WTC11 (cell line): ENCODE measurements around the gene KRT14. TPM values are rescaled to one million over a fixed set of nuclear protein-coding genes. Genes with fewer than 3 reads are reported as not detected.

Source experiments
- ATAC-seq: fragments of 200-7000 bp; cut with Tn5 transposase; 2 replicates; pipeline ENCODE4 v1.10.0; 2021; ENCODE audit warnings: mild to moderate bottlenecking, moderate library complexity
- CTCF ChIA-PET: fragments of 300-600 bp; sonication (Branson Sonifier 250); formaldehyde crosslinking; loops from one replicate; lab custom pipeline; 2021; ENCODE audit warnings: antibody characterized with exemption; lab: Charles Lee
- POLR2A ChIA-PET: fragments of 350-600 bp; sonication (Branson Sonifier 250); formaldehyde crosslinking; loops from one replicate; lab custom pipeline; 2021; ENCODE audit warnings: antibody characterized with exemption; lab: Charles Lee
- DNase-seq: peaks from one replicate; pipeline ENCODE4 v3.0.0; 2021; ENCODE audit warnings: low spot score
- H3K27ac Mint-ChIP-seq: 2 replicates; pipeline ENCODE4 v1.8.0; 2021; ENCODE audit warnings: mixed read lengths
- H3K27me3 Mint-ChIP-seq: 2 replicates; pipeline ENCODE4 v1.8.0; 2021; ENCODE audit warnings: low read depth, mild to moderate bottlenecking, moderate library complexity, mixed read lengths
- H3K36me3 Mint-ChIP-seq: 2 replicates; pipeline ENCODE4 v1.8.0; 2021; ENCODE audit warnings: mixed read lengths
- H3K4me1 Mint-ChIP-seq: 2 replicates; pipeline ENCODE4 v1.8.0; 2022; ENCODE audit warnings: mixed read lengths
- H3K4me3 Mint-ChIP-seq: 2 replicates; pipeline ENCODE4 v1.8.0; 2021; ENCODE audit warnings: mild to moderate bottlenecking, moderate library complexity, mixed read lengths
- H3K9me3 Mint-ChIP-seq: 2 replicates; pipeline ENCODE4 v1.8.0; 2021; ENCODE audit warnings: mixed read lengths
- ARID4B ChIP-seq: sonication (generic); formaldehyde crosslinking; IDR thresholded peaks from 2 replicates; pipeline ENCODE4 v1.8.0; 2023; ENCODE audit warnings: missing genetic modification reagents, mild to moderate bottlenecking, borderline replicate concordance
- CDX4 ChIP-seq: fragments of 250-450 bp; sonication (Bioruptor Pico); IDR thresholded peaks from 2 replicates; pipeline ENCODE4 v1.9.0; 2021; ENCODE audit warnings: moderate library complexity, mild to moderate bottlenecking, inconsistent platforms, borderline replicate concordance
- CREM ChIP-seq: sonication (generic); formaldehyde crosslinking; IDR thresholded peaks from 2 replicates; pipeline ENCODE4 v1.8.1; 2022; ENCODE audit warnings: mild to moderate bottlenecking, missing genetic modification reagents, moderate library complexity
- CTCF ChIP-seq: fragments of 200-600 bp; IDR thresholded peaks from 2 replicates; pipeline ENCODE4 v1.8.0; 2022; ENCODE audit warnings: antibody characterized with exemption
- EMX1 ChIP-seq: fragments of 250-450 bp; sonication (Bioruptor Pico); IDR thresholded peaks from 2 replicates; pipeline ENCODE4 v1.8.0; 2021; ENCODE audit warnings: mild to moderate bottlenecking
- ETV6 ChIP-seq: sonication (generic); formaldehyde crosslinking; IDR thresholded peaks from 2 replicates; pipeline ENCODE4 v1.8.1; 2022; ENCODE audit warnings: mild to moderate bottlenecking, missing genetic modification reagents
- FOXK1 ChIP-seq: sonication (generic); formaldehyde crosslinking; IDR thresholded peaks from 2 replicates; pipeline ENCODE4 v1.8.0; 2022; ENCODE audit warnings: mild to moderate bottlenecking, moderate library complexity, missing genetic modification reagents
- IRF2 ChIP-seq: sonication (generic); formaldehyde crosslinking; IDR thresholded peaks from 2 replicates; pipeline ENCODE4 v1.8.0; 2022; ENCODE audit warnings: low read depth, missing genetic modification reagents, borderline replicate concordance
- JAZF1 ChIP-seq: fragments of 250-450 bp; sonication (Bioruptor Pico); IDR thresholded peaks from 2 replicates; pipeline ENCODE4 v1.9.0; 2021; ENCODE audit warnings: moderate library complexity, mild to moderate bottlenecking, inconsistent platforms
- MAX ChIP-seq: sonication (generic); formaldehyde crosslinking; IDR thresholded peaks from 2 replicates; pipeline ENCODE4 v1.8.0; 2022; ENCODE audit warnings: mild to moderate bottlenecking, missing genetic modification reagents
- NFYB ChIP-seq: sonication (generic); formaldehyde crosslinking; conservative IDR thresholded peaks from 2 replicates; pipeline ENCODE4 v1.8.0; 2022; ENCODE audit warnings: low read depth, missing genetic modification reagents
- PRRX2 ChIP-seq: fragments of 250-450 bp; sonication (Bioruptor Pico); IDR thresholded peaks from 2 replicates; pipeline ENCODE4 v1.8.0; 2021; ENCODE audit warnings: mild to moderate bottlenecking
- RORB ChIP-seq: fragments of 250-450 bp; sonication (Bioruptor Pico); IDR thresholded peaks from 2 replicates; pipeline ENCODE4 v1.9.0; 2021; ENCODE audit warnings: mild to moderate bottlenecking
- SMAD3 ChIP-seq: sonication (generic); formaldehyde crosslinking; IDR thresholded peaks from 2 replicates; pipeline ENCODE4 v1.8.0; 2022; ENCODE audit warnings: missing genetic modification reagents, mild to moderate bottlenecking, borderline replicate concordance
- TCF7 ChIP-seq: sonication (generic); formaldehyde crosslinking; IDR thresholded peaks from 2 replicates; pipeline ENCODE4 v1.8.0; 2022; ENCODE audit warnings: mild to moderate bottlenecking, low read depth, missing genetic modification reagents, moderate library complexity
- TEAD1 ChIP-seq: sonication (generic); formaldehyde crosslinking; IDR thresholded peaks from 2 replicates; pipeline ENCODE4 v1.8.0; 2022; ENCODE audit warnings: mild to moderate bottlenecking, missing genetic modification reagents
- ZNF396 ChIP-seq: fragments of 250-450 bp; sonication (Bioruptor Pico); IDR thresholded peaks from 2 replicates; pipeline ENCODE4 v1.8.0; 2021; ENCODE audit warnings: mild to moderate bottlenecking, moderate library complexity, borderline replicate concordance
- total RNA-seq: library from RNA; stranded (reverse); gene quantifications from 3 replicates; pipeline ENCODE4 v1.2.3, GENCODE V29; 2021
- TF ChIP-seq, protein P1 (sequence below): sonication (generic); formaldehyde crosslinking; IDR thresholded peaks from 2 replicates; pipeline ENCODE4 v1.8.1; 2022; ENCODE audit warnings: mild to moderate bottlenecking, missing genetic modification reagents, moderate library complexity, borderline replicate concordance
- TF ChIP-seq, protein P2 (sequence below): fragments of 250-450 bp; sonication (Bioruptor Pico); IDR thresholded peaks from 2 replicates; pipeline ENCODE4 v1.9.0; 2021; ENCODE audit warnings: mild to moderate bottlenecking
- TF ChIP-seq, protein P3 (sequence below): sonication (generic); formaldehyde crosslinking; IDR thresholded peaks from 2 replicates; pipeline ENCODE4 v1.8.0; 2023; ENCODE audit warnings: missing genetic modification reagents

Gene KRT14
- total RNA-seq, 1 experiment from 2014 or later: not detected

DNA sequence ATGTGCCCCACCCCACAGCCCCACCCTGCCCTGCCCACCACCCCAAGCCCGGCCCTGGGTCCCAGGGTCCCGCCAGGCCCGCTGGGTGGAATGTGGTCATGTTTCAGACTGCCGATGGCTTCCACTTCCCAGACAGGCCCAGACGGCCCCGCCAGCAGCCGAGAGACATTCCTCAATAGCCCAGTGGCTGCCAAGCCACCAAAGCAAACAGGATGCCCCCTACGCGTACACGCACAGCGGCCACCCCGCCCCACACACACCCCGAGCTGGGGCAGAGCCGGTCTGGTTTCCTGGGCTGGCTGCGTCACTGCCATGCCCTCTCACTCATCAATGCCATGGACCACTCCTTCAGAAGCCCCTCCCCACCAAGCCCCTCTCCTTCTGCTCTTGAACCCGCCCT lies 38.9 kb upstream of the KRT14 start:
- DNase-seq (no peak), ATAC-seq (no peak)
- ChIA-PET CTCF (no interaction called here), POLR2A (no interaction called here)
- no peak overlapping the region for H3K4me3 Mint-ChIP-seq
- TF ChIP-seq RORB (CRISPR knock-in tag) (no peak), FOXK1 (CRISPR knock-in tag) (no peak), SMAD3 (CRISPR knock-in tag) (no peak), CREM (CRISPR knock-in tag) (no peak), JAZF1 (CRISPR knock-in tag) (no peak), TCF7 (CRISPR knock-in tag) (no peak), IRF2 (CRISPR knock-in tag) (no peak), EMX1 (CRISPR knock-in tag) (no peak), TEAD1 (CRISPR knock-in tag) (no peak), ARID4B (CRISPR knock-in tag) (no peak), PRRX2 (CRISPR knock-in tag) (no peak), ZNF396 (CRISPR knock-in tag) (no peak), MAX (no peak), ETV6 (CRISPR knock-in tag) (no peak), CTCF (no peak), CDX4 (CRISPR knock-in tag) (no peak), NFYB (no peak)
- TF ChIP-seq, protein P1, sequence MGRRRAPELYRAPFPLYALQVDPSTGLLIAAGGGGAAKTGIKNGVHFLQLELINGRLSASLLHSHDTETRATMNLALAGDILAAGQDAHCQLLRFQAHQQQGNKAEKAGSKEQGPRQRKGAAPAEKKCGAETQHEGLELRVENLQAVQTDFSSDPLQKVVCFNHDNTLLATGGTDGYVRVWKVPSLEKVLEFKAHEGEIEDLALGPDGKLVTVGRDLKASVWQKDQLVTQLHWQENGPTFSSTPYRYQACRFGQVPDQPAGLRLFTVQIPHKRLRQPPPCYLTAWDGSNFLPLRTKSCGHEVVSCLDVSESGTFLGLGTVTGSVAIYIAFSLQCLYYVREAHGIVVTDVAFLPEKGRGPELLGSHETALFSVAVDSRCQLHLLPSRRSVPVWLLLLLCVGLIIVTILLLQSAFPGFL: no peak
- TF ChIP-seq, protein P2, sequence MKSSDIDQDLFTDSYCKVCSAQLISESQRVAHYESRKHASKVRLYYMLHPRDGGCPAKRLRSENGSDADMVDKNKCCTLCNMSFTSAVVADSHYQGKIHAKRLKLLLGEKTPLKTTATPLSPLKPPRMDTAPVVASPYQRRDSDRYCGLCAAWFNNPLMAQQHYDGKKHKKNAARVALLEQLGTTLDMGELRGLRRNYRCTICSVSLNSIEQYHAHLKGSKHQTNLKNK (CRISPR knock-in tag): no peak
- TF ChIP-seq, protein P3, sequence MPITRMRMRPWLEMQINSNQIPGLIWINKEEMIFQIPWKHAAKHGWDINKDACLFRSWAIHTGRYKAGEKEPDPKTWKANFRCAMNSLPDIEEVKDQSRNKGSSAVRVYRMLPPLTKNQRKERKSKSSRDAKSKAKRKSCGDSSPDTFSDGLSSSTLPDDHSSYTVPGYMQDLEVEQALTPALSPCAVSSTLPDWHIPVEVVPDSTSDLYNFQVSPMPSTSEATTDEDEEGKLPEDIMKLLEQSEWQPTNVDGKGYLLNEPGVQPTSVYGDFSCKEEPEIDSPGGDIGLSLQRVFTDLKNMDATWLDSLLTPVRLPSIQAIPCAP (CRISPR knock-in tag): no peak
- peaks cover 14% of the 10 kb centered on the region for H3K4me1 Mint-ChIP-seq
- H3K9me3 Mint-ChIP-seq: no peaks in the 10 kb centered on the region
- H3K36me3 Mint-ChIP-seq: no peaks in the 10 kb centered on the region
- no peak overlapping the region for H3K27ac Mint-ChIP-seq
- no peaks in the 10 kb centered on the region for H3K27me3 Mint-ChIP-seq
